A673 (cell line): ENCODE data around the gene VDR. TPM values are rescaled to one million over a fixed set of nuclear protein-coding genes. Genes with fewer than 3 reads are reported as not detected.
A peak's percentile ranks its signal among the peaks of the same experiment; 100 is the strongest.

Source experiments
- BruUV-seq: library from RNA; stranded (reverse); fragments of 400-500 nt; replicated peaks from 2 replicates; lab custom pipeline; 2021; lab: Mats Ljungman, UMichigan
- CTCF ChIA-PET: fragments of 300-600 bp; sonication (Branson Sonifier 250); formaldehyde crosslinking; loops from one replicate; lab custom pipeline; 2022; ENCODE audit warnings: antibody characterized with exemption; lab: Charles Lee
- POLR2A ChIA-PET: fragments of 300-600 bp; sonication (Branson Sonifier 250); formaldehyde crosslinking; loops from one replicate; lab custom pipeline; 2022; ENCODE audit warnings: antibody characterized with exemption; ENCODE audit not compliant: low non-redundant PET; lab: Charles Lee
- DNase-seq: peaks from one replicate; pipeline ENCODE4 v3.0.0-alpha.2; 2015; ENCODE audit warnings: low spot score
- H3K27ac ChIP-seq: fragments of 200-600 bp; sonication (generic); 2 replicates; pipeline ENCODE4 v1.5.1; 2016; ENCODE audit warnings: mixed run types, low read depth, mild to moderate bottlenecking, mixed read lengths, antibody characterized with exemption, low read length; ENCODE audit not compliant: poor library complexity, severe bottlenecking
- H3K27me3 ChIP-seq: fragments of 200-600 bp; sonication (generic); replicated peaks from 2 replicates; pipeline ENCODE4 v1.6.1; 2017; ENCODE audit warnings: mixed run types, low read depth, mild to moderate bottlenecking, mixed read lengths, antibody characterized with exemption, low read length; ENCODE audit not compliant: insufficient read depth, poor library complexity
- H3K36me3 ChIP-seq: fragments of 200-600 bp; sonication (generic); 2 replicates; pipeline ENCODE4 v1.6.1; 2016; ENCODE audit warnings: mixed run types, mild to moderate bottlenecking, mixed read lengths, antibody characterized with exemption, low read length; ENCODE audit not compliant: insufficient read depth, poor library complexity, severe bottlenecking
- H3K4me1 ChIP-seq: fragments of 200-600 bp; sonication (generic); 2 replicates; pipeline ENCODE4 v1.6.1; 2017; ENCODE audit warnings: mixed run types, mild to moderate bottlenecking, mixed read lengths, antibody characterized with exemption, low read length; ENCODE audit not compliant: insufficient read depth, poor library complexity, severe bottlenecking
- H3K4me3 ChIP-seq: fragments of 200-600 bp; sonication (generic); 2 replicates; pipeline ENCODE4 v1.5.1; 2016; ENCODE audit warnings: low read depth, mixed run types, mild to moderate bottlenecking, mixed read lengths, low read length; ENCODE audit not compliant: poor library complexity, severe bottlenecking
- H3K9me3 ChIP-seq: fragments of 200-600 bp; sonication (generic); 2 replicates; pipeline ENCODE4 v1.6.1; 2016; ENCODE audit warnings: mixed run types, low read depth, mild to moderate bottlenecking, mixed read lengths, antibody characterized with exemption, low read length; ENCODE audit not compliant: poor library complexity, severe bottlenecking
- CTCF ChIP-seq: fragments of 300-800, 200-600 bp; sonication (generic); conservative IDR thresholded peaks from 2 replicates; pipeline ENCODE4 v1.5.1; 2017; ENCODE audit warnings: low read depth, mild to moderate bottlenecking, antibody characterized with exemption, low read length, moderate library complexity, mixed read lengths
- EZH2 ChIP-seq: fragments of 200-600 bp; sonication (generic); IDR thresholded peaks from 2 replicates; pipeline ENCODE4 v1.6.1; 2017; ENCODE audit warnings: borderline replicate concordance, low read depth, mild to moderate bottlenecking, mixed read lengths, antibody characterized with exemption, low read length; ENCODE audit not compliant: poor library complexity, severe bottlenecking
- intact Hi-C: fragments of 100-400 bp; cut with micrococcal nuclease; formaldehyde crosslinking; loops from one replicate; pipeline ENCODE4 v1.10.0; 2022; ENCODE audit not compliant: unreplicated experiment
- total RNA-seq: library from RNA; stranded (reverse); gene quantifications from 2 replicates; pipeline ENCODE4 v1.2.3, GENCODE V29; 2021

VDR gene
- total RNA-seq, 1 experiment from 2014 or later: 0.43 TPM

- DNase-seq: no peak
- Histone ChIP-seq H3K27ac (peak overlapping the region; percentile 78), H3K4me1 (peaks cover 70% of the 10 kb centered on the region), H3K36me3 (no peaks in the 10 kb centered on the region), H3K9me3 (no peaks in the 10 kb centered on the region), H3K27me3 (no peaks in the 10 kb centered on the region), H3K4me3 (no peak overlapping the region)
- BruUV-seq: no TSS peak
- intact Hi-C loops: no loop called here
- TF ChIP-seq CTCF (no peak), EZH2 (no peak)
- ChIA-PET POLR2A (no interaction called here), CTCF (no interaction called here)
These were observed 90.1 kb downstream of the VDR start for GRCh38 chr12:47814539-47815170.

GRCh38 chr12:47813511-47814196, 91.1 kb downstream of the VDR start:
- Histone ChIP-seq H3K36me3 (no peaks in the 10 kb centered on the region), H3K27me3 (no peaks in the 10 kb centered on the region), H3K4me3 (peak overlapping the region; percentile 43), H3K27ac (peak overlapping the region; percentile 78), H3K9me3 (no peaks in the 10 kb centered on the region), H3K4me1 (peaks cover 72% of the 10 kb centered on the region)
- CTCF ChIA-PET: interaction anchor here (0.9 to 2.2 kb wide), 3 partner anchors 11 to 98 kb away, joined by 3 to 11 read pairs (median 4); no protein-coding TSS in a partner anchor
- TF ChIP-seq EZH2: no peak
- no peak for TF ChIP-seq CTCF
- intact Hi-C loops: no loop called here
- BruUV-seq: no TSS peak
- DNase-seq: no peak
- POLR2A ChIA-PET: interaction anchor here (0.7 kb wide), 1 partner anchor 354 kb away, joined by 3 read pairs; no protein-coding TSS in a partner anchor

- POLR2A ChIA-PET: interaction anchor here (0.7 kb wide), 1 partner anchor 355 kb away, joined by 3 read pairs; no protein-coding TSS in a partner anchor
- DNase-seq: peak; percentile 89
These were observed 91.8 kb downstream of the VDR start for GRCh38 chr12:47812797-47813510.

More at GRCh38 chr12:47812797-47813510, 91.8 kb downstream of the VDR start:
- CTCF ChIA-PET: interaction anchor here (0.9 to 2.2 kb wide), 3 partner anchors 11 to 98 kb away, joined by 3 to 11 read pairs (median 4); no protein-coding TSS in a partner anchor
- TF ChIP-seq EZH2: no peak
- no peak for TF ChIP-seq CTCF
- Histone ChIP-seq H3K4me1 (peaks cover 68% of the 10 kb centered on the region), H3K9me3 (no peaks in the 10 kb centered on the region), H3K36me3 (no peaks in the 10 kb centered on the region), H3K27me3 (no peaks in the 10 kb centered on the region), H3K27ac (peak overlapping the region; percentile 78), H3K4me3 (peak overlapping the region; percentile 43)
- no TSS peak for BruUV-seq
- intact Hi-C loops: no loop called here
